Duodenal mucosa (tissue), 2 donors: ENCODE results near the gene AS3MT.
A peak's percentile ranks its signal among the peaks of the same experiment; 100 is the strongest.
"Not testable (repeated sequence)": the region's sequence is repeated elsewhere in the genome, so short reads cannot be mapped to it uniquely, and the experiment has no call there.

ENCODE experiments used
- H3K27ac ChIP-seq: one replicate; pipeline ENCODE4 v1.7.0; 2013; ENCODE audit warnings: low read depth, low read length
- H3K27me3 ChIP-seq, 2 donors: one replicate each; pipeline ENCODE4 v1.7.0; 2013; ENCODE audit warnings: low read length in 2 of 2, control low read depth in 1 of 2; ENCODE audit not compliant: insufficient read depth in 2 of 2, control insufficient read depth in 1 of 2
- H3K36me3 ChIP-seq, 2 donors: one replicate each; pipeline ENCODE4 v1.7.0; 2013; ENCODE audit warnings: low read length in 2 of 2, control low read depth in 1 of 2; ENCODE audit not compliant: insufficient read depth in 2 of 2, control insufficient read depth in 1 of 2
- H3K4me1 ChIP-seq, 2 donors: one replicate each; pipeline ENCODE4 v1.7.0; 2013; ENCODE audit warnings: low read length in 2 of 2, control low read depth in 1 of 2; ENCODE audit not compliant: insufficient read depth in 2 of 2, control insufficient read depth in 1 of 2
- H3K4me3 ChIP-seq, 2 donors: one replicate each; pipeline ENCODE4 v1.7.0; 2013; ENCODE audit warnings: low read length in 2 of 2, low read depth in 1 of 2
- H3K9ac ChIP-seq, 2 donors: one replicate each; pipeline ENCODE4 v1.7.0; 2013; ENCODE audit warnings: low read length in 2 of 2, low read depth in 1 of 2
- H3K9me3 ChIP-seq, 2 donors: one replicate each; pipeline ENCODE4 v1.7.0; 2013; ENCODE audit warnings: low read length in 2 of 2, control low read depth in 1 of 2; ENCODE audit not compliant: control insufficient read depth in 1 of 2

Gene AS3MT, protein sequence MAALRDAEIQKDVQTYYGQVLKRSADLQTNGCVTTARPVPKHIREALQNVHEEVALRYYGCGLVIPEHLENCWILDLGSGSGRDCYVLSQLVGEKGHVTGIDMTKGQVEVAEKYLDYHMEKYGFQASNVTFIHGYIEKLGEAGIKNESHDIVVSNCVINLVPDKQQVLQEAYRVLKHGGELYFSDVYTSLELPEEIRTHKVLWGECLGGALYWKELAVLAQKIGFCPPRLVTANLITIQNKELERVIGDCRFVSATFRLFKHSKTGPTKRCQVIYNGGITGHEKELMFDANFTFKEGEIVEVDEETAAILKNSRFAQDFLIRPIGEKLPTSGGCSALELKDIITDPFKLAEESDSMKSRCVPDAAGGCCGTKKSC

GRCh38 chr10:102869258-102870198 is at the start of gene AS3MT:
AS3MT (plus strand) TSS chr10:102869470; CDS start chr10:102869593, 123 bp downstream.
- no peaks in the 10 kb centered on the region for H3K9me3 ChIP-seq
- peaks cover 0 to 9% of the 10 kb centered on the region in 2 donors for H3K4me1 ChIP-seq
- H3K36me3 ChIP-seq: no peaks in the 10 kb centered on the region
- no peak within 1 kb of the TSS for H3K27ac ChIP-seq
- peak within 1 kb of the TSS; percentile 41 to 54 for H3K9ac ChIP-seq
- no peaks in the 10 kb centered on the region for H3K27me3 ChIP-seq
- peak within 1 kb of the TSS; percentile 75 to 76 for H3K4me3 ChIP-seq

- H3K4me3 ChIP-seq, H3K9me3 ChIP-seq, H3K27ac ChIP-seq, H3K4me1 ChIP-seq, H3K9ac ChIP-seq, H3K36me3 ChIP-seq, H3K27me3 ChIP-seq: not testable (repeated sequence)
Measured at GRCh38 chr10:102820008-102820407, 49.3 kb upstream of the AS3MT start.

DNA sequence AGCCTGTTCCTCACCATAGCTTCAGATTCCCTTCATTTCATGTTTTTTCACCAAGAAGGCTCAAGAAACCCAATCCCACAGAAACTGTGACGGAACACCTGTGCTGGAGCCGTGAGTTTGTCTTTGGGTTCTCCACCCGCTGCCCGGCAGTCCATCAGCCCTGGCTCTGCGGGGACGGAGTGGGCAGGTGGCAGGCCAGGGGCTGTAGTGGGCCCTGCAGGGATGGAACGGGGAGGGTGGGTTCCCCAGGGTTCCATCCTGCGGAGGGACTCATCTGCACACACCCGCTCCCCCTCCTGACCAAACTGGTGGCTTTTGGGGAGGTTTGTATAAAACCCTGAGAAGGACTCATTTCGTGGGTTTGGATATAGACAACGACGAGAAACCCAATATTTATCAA is 47.0 kb upstream of the AS3MT start:
- Histone ChIP-seq H3K9ac (no peak overlapping the region), H3K27me3 (no peaks in the 10 kb centered on the region), H3K4me3 (no peak overlapping the region), H3K4me1 (no peaks in the 10 kb centered on the region), H3K9me3 (no peaks in the 10 kb centered on the region), H3K27ac (no peak overlapping the region), H3K36me3 (no peaks in the 10 kb centered on the region)

- H3K27ac ChIP-seq: no peak overlapping the region
- H3K9me3 ChIP-seq: no peaks in the 10 kb centered on the region
- no peak overlapping the region for H3K9ac ChIP-seq
- no peaks in the 10 kb centered on the region for H3K27me3 ChIP-seq
- H3K4me3 ChIP-seq: no peak overlapping the region
- no peaks in the 10 kb centered on the region for H3K4me1 ChIP-seq
- H3K36me3 ChIP-seq: no peaks in the 10 kb centered on the region
Measured at GRCh38 chr10:102824664-102825063, 44.6 kb upstream of the AS3MT start.

GRCh38 chr10:102826148-102826796 is 43.0 kb upstream of the AS3MT start:
- H3K9ac ChIP-seq: no peak overlapping the region
- no peak overlapping the region for H3K27ac ChIP-seq
- H3K9me3 ChIP-seq: no peaks in the 10 kb centered on the region
- no peak overlapping the region for H3K4me3 ChIP-seq
- no peaks in the 10 kb centered on the region for H3K27me3 ChIP-seq
- H3K36me3 ChIP-seq: no peaks in the 10 kb centered on the region
- H3K4me1 ChIP-seq: no peaks in the 10 kb centered on the region

DNA sequence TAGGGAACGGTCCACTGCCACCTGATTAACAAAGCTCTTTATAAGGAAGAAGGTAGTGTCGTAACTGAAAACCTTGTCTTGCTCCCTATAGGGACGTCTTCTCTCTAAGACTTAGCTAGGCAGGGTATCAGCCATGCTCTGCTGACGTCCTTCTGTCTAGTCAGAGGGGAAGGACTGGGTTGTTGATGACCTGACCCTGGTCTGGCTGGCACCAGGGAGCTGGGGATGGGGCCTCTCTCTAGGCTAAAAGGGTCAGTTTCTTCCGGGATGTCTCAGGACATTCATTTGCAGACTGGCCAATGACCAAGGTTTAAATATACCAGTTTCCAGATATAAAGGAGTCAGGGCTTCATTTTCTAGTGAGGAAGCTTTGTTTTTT is 41.7 kb upstream of the AS3MT start:
- H3K27ac ChIP-seq: no peak overlapping the region
- no peak overlapping the region for H3K9ac ChIP-seq
- no peaks in the 10 kb centered on the region for H3K27me3 ChIP-seq
- H3K4me3 ChIP-seq: no peak overlapping the region
- no peaks in the 10 kb centered on the region for H3K4me1 ChIP-seq
- H3K9me3 ChIP-seq: no peaks in the 10 kb centered on the region
- no peaks in the 10 kb centered on the region for H3K36me3 ChIP-seq

DNA sequence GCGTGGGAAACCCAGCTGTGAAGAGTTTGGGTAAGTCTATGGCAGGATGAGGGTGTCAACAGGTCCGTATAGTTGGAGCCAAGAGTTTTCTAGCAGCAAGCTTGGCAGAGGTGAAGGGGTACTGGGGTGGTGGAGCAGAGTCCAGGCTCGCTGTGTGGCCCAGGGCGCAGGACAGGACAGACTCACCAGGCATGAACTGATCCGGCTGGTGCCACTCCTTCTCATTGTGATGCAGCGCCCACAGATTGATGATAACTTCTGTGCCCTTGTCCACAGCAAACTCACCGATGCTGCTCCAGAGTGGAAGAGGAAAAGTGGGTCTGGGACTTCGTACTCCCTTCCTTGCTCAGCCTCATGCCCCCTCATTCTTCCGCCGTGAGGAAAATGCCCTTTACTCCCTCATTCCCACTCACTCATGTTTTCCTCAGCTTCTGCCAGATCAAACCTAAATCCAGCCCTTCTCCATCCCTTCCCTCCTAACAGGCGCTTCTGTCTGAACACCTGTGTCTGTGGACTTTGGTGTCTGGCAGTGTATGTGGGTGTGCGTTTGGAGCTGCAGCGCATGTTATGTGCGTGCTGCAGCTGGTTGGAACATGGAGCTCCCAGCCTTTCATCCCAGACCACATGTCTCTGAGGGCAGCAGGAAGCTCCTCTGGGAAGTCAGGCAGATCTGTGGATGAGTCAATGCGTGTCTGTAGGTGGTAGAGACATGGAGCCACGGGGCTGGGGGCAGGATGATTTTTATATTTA is 37.8 kb upstream of the AS3MT start:
- H3K36me3 ChIP-seq: no peaks in the 10 kb centered on the region
- no peaks in the 10 kb centered on the region for H3K27me3 ChIP-seq
- no peak overlapping the region for H3K4me3 ChIP-seq
- H3K4me1 ChIP-seq: peaks cover 0 to 5% of the 10 kb centered on the region in 2 donors
- H3K9ac ChIP-seq: no peak overlapping the region
- H3K9me3 ChIP-seq: no peaks in the 10 kb centered on the region
- H3K27ac ChIP-seq: no peak overlapping the region

GRCh38 chr10:102832248-102832647 is 37.0 kb upstream of the AS3MT start:
- no peak overlapping the region for H3K4me3 ChIP-seq
- no peaks in the 10 kb centered on the region for H3K27me3 ChIP-seq
- H3K27ac ChIP-seq: no peak overlapping the region
- no peaks in the 10 kb centered on the region for H3K9me3 ChIP-seq
- H3K4me1 ChIP-seq: peaks cover 0 to 5% of the 10 kb centered on the region in 2 donors
- no peak overlapping the region for H3K9ac ChIP-seq
- H3K36me3 ChIP-seq: no peaks in the 10 kb centered on the region

DNA sequence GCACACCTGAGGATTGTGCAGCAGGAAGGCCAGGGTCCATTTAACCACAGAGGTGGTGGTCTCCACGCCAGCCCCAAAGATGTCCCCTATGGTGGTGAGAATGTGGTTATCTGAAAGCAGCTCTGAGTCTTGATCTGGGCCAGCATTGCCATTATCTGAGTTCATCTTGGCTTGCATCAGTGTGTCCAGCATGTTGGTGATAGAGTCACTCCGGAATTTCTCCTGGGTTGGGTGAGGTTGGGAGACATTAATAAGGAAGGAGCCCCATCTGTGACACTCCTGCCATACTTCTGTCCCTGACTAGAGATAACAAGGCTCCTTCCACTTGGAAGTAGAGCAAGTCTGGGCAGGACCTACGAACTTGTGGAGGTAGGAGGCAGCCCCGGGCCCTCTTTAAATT is 36.3 kb upstream of the AS3MT start:
- H3K4me3 ChIP-seq: no peak overlapping the region

More for the DNA sequence above, 36.3 kb upstream of the AS3MT start:
- H3K9ac ChIP-seq: no peak overlapping the region
- H3K36me3 ChIP-seq: no peaks in the 10 kb centered on the region
- peaks cover 0 to 5% of the 10 kb centered on the region in 2 donors for H3K4me1 ChIP-seq
- no peaks in the 10 kb centered on the region for H3K27me3 ChIP-seq
- no peak overlapping the region for H3K27ac ChIP-seq
- peaks cover 6 to 7% of the 10 kb centered on the region in 2 donors for H3K9me3 ChIP-seq
